ENCODE measurements around the gene TJP1.
"Not testable (repeated sequence)": the region's sequence is repeated elsewhere in the genome, so short reads cannot be mapped to it uniquely, and the experiment has no call there.

TJP1 gene

GRCh38 chr15:29753506-29753905 is 68.8 kb downstream of the TJP1 start:
- no peak for DNase-seq (ENCODE audit: low read depth)

DNA sequence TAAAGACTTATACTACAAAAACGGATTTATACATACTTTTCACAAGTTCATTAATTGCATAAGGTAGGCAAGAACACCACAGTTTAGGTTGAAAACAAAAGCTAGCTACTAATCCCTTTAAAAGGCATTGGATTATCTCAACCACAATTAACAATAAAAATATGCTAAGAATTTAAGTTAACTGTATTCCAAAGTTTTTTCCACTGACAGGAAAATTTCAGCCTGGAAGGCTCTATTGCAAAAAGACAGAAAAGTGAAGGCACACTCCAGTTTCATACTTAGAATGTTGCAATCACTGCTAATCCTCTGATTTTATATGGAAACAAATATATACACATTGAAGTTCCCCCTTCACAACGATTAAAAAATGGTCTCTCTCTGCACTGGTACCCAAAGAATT is 71.5 kb downstream of the TJP1 start:
- DNase-seq (ENCODE audit: low read depth), result no peak

DNA sequence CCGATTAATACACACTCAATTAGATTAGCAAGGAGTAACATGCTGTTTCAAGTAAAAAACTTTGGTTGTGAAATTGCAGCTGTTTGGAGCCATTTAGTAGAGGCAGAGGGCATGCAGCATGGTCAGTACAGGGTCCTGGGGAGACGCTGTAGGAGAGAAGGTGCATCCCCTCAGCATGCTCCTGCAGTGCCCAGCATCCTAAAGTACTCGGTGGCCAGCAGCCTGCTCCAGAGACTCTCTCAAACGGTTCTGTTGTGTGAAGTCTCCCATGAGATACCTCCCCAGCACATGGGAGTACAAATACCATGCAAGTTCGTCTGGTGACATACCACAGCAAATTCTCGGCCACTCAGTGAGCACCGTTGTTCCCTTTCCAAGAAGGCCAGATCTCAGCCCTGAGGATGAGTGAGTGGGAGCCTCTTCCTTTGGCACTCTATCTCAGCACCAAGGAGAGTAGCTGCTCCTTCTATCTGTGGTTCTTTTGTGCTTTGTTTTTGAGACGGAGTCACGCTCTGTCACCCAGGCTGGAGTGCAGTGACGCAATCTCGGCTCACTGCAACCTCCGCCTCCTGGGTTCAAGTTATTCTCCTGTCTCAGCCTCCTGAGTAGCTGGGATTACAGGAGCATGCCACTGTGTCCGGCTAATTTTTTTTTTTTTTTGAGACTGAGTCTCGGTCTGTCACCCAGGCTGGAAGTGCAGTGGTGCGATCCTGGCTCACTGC is 72.7 kb downstream of the TJP1 start:
- DNase-seq (ENCODE audit: low read depth), result no peak

DNA sequence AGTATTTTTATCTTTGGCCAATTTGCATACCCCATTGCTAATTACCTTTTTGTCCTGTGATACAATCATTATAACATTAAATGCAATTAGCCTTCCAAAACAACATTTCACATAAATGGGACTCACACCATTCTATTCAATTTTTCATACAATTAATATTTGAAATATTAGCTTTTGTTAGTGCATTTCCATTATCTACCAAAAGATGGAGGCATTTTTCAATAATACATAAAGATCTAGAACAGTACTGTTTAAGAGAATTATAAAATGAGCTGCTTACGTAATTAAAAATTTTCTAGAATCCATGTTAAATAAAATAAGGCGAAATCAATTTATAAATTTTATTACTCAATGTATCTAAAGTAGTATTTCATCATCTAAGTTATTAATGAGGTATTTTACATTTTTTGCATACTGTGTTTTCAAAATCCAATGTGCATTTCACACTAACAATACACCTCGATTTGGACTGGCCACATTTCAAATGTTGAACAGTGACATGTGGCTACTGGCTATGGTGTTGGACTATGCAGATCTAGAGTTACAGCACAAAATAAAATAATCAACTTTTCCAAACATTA is 74.3 kb downstream of the TJP1 start:
- no peak for DNase-seq (ENCODE audit: low read depth)

DNA sequence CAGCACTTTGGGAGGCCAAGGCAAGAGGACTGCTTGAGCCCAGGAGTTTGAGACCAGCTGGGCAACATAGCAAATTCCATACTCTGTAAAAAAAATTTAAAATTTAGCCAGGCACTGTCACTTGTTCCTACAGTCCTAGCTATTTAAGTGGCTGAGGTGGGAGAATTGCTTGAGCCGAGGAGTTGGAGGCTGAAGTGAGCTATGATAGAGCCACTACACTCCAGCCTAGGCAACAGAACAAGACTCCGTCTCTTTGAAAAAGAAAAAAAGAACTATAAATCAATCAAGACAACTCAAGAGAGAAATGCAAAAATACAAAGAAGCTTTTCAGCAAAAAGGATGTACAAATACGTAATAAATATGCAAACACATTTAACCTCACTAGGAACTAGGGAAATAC is 78.8 kb downstream of the TJP1 start:
- no peak for DNase-seq (ENCODE audit: low read depth)

- no peak for DNase-seq (ENCODE audit: low read depth)
Observed at GRCh38 chr15:29740692-29741311, 81.5 kb downstream of the TJP1 start.

GRCh38 chr15:29736744-29737020 is 85.6 kb downstream of the TJP1 start:
- DNase-seq (ENCODE audit: low read depth), result no peak

GRCh38 chr15:29736012-29736743 is 86.1 kb downstream of the TJP1 start:
- DNase-seq (ENCODE audit: low read depth), result no peak

GRCh38 chr15:29734917-29735572 is 87.2 kb downstream of the TJP1 start:
- no peak for DNase-seq (ENCODE audit: low read depth)

DNA sequence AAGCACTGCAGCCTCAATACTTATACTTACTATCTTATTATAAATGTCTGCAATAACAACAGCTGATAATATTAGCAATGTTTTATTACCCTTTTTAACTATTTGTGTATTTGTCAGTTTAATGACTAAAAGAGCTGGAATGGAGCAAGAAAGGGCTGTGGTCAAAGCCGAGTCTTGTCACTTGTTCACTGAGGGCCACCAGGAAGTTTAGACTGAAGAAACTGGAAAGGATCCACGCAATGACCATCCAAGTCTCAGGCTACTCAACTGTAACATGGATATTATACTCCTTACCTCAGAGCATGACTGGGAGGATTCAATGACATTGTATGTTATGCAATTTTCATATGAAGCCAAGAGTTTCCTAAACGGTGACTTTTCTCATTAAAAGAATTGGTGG is 90.4 kb downstream of the TJP1 start:
- no peak for DNase-seq (ENCODE audit: low read depth)

- not testable (repeated sequence) for DNase-seq (ENCODE audit: low read depth)
Observed at GRCh38 chr15:29730471-29730870, 91.8 kb downstream of the TJP1 start.

DNA sequence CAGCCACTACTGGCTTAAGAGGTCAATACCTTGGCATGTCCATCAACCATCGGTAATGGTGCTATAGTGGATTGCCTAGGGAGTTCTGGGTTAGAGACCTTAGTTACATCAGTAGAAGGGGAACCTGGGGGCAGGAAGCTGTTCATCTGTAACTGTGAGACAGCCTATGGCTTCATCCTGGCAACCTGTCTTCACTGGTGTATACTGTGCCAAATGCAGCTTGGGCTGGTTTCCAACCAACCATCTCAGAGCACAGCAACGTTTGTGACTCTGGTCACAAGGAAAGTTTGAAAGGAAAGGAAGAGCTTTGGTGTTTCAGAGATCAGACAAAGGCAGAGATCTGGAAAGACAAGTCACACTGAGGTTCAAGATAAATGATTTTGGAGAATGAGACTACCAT is 93.8 kb downstream of the TJP1 start:
- no peak for DNase-seq (ENCODE audit: low read depth)

DNA sequence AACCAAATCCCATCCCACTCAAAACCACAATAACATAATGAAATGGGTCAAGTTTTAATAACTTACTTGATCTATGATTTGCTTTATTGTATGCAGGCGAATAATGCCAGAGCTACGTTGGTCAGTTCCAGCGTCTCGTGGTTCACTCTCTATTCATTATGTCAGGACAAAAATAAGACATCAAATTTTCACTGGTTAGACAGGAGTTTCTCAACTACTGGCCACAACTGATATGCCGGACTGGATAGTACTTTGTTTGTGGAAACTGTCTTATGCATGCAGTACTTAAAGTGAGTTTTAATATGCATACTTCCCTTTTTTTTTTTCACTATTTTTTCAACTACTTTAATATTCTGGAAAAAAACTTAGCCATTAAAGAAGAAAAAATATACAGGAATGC is 94.4 kb downstream of the TJP1 start:
- no peak for DNase-seq (ENCODE audit: low read depth)

GRCh38 chr15:29726553-29726952 is 95.7 kb downstream of the TJP1 start:
- DNase-seq (ENCODE audit: low read depth), result no peak

DNA sequence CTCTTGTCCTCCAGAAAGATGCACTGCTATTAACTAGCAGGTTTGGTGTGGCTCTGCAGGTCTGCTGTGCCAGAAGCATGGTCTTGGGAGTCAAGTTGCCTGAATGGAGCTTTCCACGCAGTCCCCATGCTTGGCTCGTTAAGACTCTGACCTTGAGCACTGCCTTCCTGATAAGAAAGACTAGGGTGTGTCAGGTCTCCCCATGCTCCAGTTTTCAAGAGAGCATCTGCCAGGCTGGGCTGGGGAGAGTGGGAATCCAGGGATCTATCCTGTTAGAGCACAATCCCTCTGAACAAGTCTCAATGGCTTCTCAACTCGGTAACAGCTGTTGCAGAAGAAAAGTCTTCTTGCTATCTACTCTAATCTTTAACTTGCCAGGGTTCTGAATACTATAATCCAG is 98.2 kb downstream of the TJP1 start:
- no peak for DNase-seq (ENCODE audit: low read depth)

- no peak for DNase-seq (ENCODE audit: low read depth)
Observed at GRCh38 chr15:29713784-29714183, 108.5 kb downstream of the TJP1 start.

DNA sequence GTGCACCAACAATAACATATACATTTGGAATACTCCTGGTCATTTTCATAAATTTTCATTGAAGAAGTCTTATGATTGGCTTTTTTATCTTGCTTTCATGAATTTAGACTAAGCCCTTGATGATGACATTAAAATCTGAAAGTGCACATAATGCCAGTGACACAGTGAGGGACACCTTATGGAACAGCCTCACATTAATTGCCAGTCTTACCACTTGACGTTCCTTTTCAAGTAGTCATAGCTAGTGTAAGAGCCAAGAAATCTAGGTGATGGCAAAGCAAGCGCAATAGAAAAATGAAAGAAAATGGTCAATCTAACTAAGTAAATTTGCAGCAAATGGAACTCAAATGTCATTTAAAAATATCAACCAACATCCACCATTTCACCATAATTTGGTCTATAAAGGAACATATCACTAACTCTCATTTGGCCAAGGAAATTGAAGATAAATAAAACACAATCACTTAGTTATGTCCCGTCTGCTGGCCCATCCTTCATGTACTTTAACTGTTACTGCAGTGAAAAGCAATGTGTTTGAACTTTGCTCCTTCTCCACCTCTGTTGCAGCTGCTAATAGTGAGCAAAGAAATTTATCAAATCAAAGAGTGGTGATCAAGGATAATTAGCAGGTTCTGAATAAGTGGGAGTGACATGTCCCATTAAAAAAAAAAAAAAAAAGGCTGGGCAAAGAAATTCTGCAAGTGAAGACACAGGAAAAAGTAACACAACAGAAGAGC is 110.0 kb downstream of the TJP1 start:
- DNase-seq (ENCODE audit: low read depth), result no peak

GRCh38 chr15:29711531-29711930 is 110.7 kb downstream of the TJP1 start:
- no peak for DNase-seq (ENCODE audit: low read depth)

DNA sequence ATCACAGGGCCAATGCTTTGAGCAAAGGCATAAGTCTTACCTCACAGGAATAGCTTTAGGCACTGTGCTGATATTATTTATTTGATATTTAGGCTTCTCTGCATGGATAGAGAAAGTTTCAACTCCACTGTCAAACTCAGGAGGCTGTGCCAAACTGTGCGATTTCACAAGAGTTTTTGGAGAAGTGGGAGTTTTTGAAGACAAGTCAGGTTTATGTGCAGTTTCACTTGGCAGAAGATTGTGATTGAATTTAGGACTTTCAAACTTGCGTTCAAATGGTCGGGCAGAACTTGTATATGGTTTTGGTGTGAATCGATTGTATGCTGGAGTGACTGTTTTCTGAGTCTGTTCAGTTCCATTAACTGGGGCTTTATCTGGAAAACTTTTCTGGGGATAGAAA is 113.7 kb downstream of the TJP1 start:
- DNase-seq (ENCODE audit: low read depth), result no peak

DNA sequence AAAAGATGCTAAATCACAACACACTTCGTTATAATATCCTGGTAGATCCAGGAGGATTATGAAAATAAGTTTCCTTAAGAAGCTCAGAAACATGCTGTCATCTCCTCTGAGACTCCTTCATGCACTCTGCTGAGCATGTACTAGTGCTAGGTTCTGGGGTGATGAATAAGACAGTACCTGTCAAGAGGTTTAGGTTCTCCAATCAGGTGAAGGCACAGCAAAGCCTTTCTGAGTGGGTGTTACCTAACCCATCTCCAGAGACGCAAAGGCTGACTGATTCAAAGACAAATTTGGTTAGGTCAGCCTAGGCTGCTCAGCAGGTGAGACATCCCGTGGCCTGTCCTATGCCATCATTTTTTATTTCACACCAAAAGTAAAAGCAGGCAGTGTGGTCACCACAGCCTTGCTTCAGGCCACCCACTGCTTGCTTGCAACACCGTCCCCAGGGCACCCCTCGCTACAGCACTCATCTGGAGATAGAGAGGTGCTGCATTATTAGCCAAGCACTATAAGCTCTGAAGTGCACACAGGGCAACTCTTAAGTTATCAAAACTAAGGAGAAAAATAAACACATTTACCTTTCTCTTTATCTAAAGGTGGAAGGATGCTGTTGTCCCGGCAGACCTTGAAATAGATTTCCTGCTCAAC is 117.2 kb downstream of the TJP1 start:
- DNase-seq (ENCODE audit: low read depth), result no peak

DNA sequence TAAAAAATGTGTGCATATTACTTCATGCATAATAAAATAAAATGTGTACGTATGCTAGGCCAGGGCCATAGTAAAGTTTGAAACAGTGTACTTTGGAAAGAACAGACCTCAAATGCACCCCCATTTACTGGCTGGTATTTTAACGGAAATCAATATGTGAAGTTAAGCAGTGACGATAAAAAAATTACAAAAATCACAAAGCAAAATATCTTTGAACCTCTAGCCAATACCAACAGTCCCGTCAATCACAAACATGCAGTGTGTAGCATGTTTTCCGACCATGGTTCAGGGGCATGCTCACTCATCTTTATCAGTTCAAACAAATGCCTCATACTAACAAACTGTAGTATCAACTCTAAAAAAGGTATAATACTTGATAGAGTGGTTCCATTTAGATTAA is 121.1 kb downstream of the TJP1 start:
- DNase-seq (ENCODE audit: low read depth), result no peak

DNA sequence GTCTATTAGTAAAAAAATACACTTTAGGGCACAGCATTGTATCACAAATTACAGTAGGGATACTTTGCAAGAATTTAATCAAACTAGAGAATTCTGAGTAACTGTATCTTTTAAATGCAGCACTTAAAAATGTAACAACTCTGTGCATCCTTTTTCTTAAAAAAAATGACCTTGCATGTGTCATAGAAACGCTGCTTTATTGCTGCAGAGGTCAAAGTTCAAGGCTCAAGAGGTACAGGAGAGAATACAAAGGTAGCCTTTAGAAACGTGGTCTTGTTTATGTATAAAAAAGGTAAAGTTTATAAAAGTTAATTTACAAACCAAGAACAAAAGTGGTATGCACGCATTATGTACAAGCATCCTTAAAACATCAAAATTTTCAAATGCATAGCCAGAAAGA is 122.0 kb downstream of the TJP1 start:
- DNase-seq (ENCODE audit: low read depth), result no peak
